Neural cell (in vitro differentiated cells): ENCODE data around the gene C1QTNF4.

ENCODE experiments used
- CTCF ChIP-seq: fragments of 450-650 bp; IDR thresholded peaks from 2 replicates; pipeline ENCODE4 v1.5.1; 2014; ENCODE audit warnings: antibody characterized with exemption, mild to moderate bottlenecking, moderate library complexity; ENCODE audit not compliant: poor library complexity, severe bottlenecking
- POLR2AphosphoS5 ChIP-seq: IDR thresholded peaks from 2 replicates; pipeline ENCODE4 v1.6.1; 2012

GRCh38 chr11:47552566-47553405, 41.4 kb downstream of the C1QTNF4 start, which contains the start of gene CELF1:
- TF ChIP-seq CTCF = peak; percentile 99
- peak; percentile 93 for TF ChIP-seq POLR2AphosphoS5
